OCI-LY7 (cell line): ENCODE results near the gene COPS4. TPM values are rescaled to one million over a fixed set of nuclear protein-coding genes. Genes with fewer than 3 reads are reported as not detected.
A peak's percentile ranks its signal among the peaks of the same experiment; 100 is the strongest.

ENCODE experiments used
- BruUV-seq: library from RNA; stranded (reverse); fragments of 400-500 nt; replicated peaks from 2 replicates; lab custom pipeline; 2021; lab: Mats Ljungman, UMichigan
- CTCF ChIA-PET: fragments of 300-600 bp; sonication (Branson Sonifier 250); formaldehyde crosslinking; loops from one replicate; lab custom pipeline; 2022; ENCODE audit warnings: antibody characterized with exemption; ENCODE audit not compliant: unreplicated experiment; lab: Charles Lee
- POLR2A ChIA-PET: fragments of 300-600 bp; sonication (Branson Sonifier 250); formaldehyde crosslinking; loops from one replicate; lab custom pipeline; 2022; ENCODE audit warnings: antibody characterized with exemption; lab: Charles Lee
- DNase-seq: peaks from one replicate; pipeline ENCODE4 v3.0.0-alpha.2; 2015; ENCODE audit warnings: low spot score
- H2AFZ ChIP-seq: fragments of 200-600 bp; sonication (generic), shearing (Covaris generic); 2 replicates; pipeline ENCODE4 v1.6.1; 2014; ENCODE audit warnings: mild to moderate bottlenecking, antibody characterized with exemption, low read length, moderate library complexity
- H3K27ac ChIP-seq: fragments of 200-600 bp; sonication (generic); 2 replicates; pipeline ENCODE4 v1.5.1; 2014; ENCODE audit warnings: mixed run types, low read depth, mild to moderate bottlenecking, moderate library complexity, low read length, inconsistent platforms; ENCODE audit not compliant: poor library complexity, severe bottlenecking
- H3K36me3 ChIP-seq: fragments of 200-600 bp; sonication (generic); 2 replicates; pipeline ENCODE4 v1.6.1; 2014; ENCODE audit warnings: mild to moderate bottlenecking, antibody characterized with exemption, low read length, moderate library complexity, mixed read lengths; ENCODE audit not compliant: insufficient read depth
- H3K4me1 ChIP-seq: fragments of 200-600 bp; sonication (generic); 2 replicates; pipeline ENCODE4 v1.5.1; 2014; ENCODE audit warnings: mild to moderate bottlenecking, low read length; ENCODE audit not compliant: insufficient read depth, poor library complexity, severe bottlenecking
- H3K4me2 ChIP-seq: fragments of 200-600 bp; sonication (generic); 2 replicates; pipeline ENCODE4 v1.6.1; 2014; ENCODE audit warnings: mild to moderate bottlenecking, low read length
- H3K4me3 ChIP-seq: fragments of 200-600 bp; sonication (generic); 2 replicates; pipeline ENCODE4 v1.5.1; 2014; ENCODE audit warnings: mild to moderate bottlenecking, low read depth, low read length; ENCODE audit not compliant: poor library complexity, severe bottlenecking
- H3K79me2 ChIP-seq: fragments of 200-600 bp; sonication (generic); 2 replicates; pipeline ENCODE4 v1.6.1; 2016; ENCODE audit warnings: low read depth, mild to moderate bottlenecking, low read length, moderate library complexity, mixed read lengths; ENCODE audit not compliant: insufficient read depth
- H3K9me2 ChIP-seq: fragments of 200-600 bp; sonication (generic); 2 replicates; pipeline ENCODE4 v1.6.1; 2016; ENCODE audit warnings: mild to moderate bottlenecking, low read length, mixed read lengths; ENCODE audit not compliant: insufficient read depth
- H3K9me3 ChIP-seq: fragments of 200-600 bp; sonication (generic); 2 replicates; pipeline ENCODE4 v1.6.1; 2014; ENCODE audit warnings: mild to moderate bottlenecking, mixed run types, low read length, mixed read lengths
- H4K20me1 ChIP-seq: fragments of 200-600 bp; sonication (generic); 2 replicates; pipeline ENCODE4 v1.6.1; 2014; ENCODE audit warnings: mild to moderate bottlenecking, antibody characterized with exemption, low read length, moderate library complexity, mixed read lengths; ENCODE audit not compliant: insufficient read depth
- CTCF ChIP-seq: fragments of 200-600 bp; sonication (generic); conservative IDR thresholded peaks from 2 replicates; pipeline ENCODE4 v1.5.1; 2014; ENCODE audit warnings: mild to moderate bottlenecking, antibody characterized with exemption, low read length, moderate library complexity, mixed read lengths
- EZH2phosphoT487 ChIP-seq: fragments of 200-600 bp; sonication (generic); IDR thresholded peaks from 2 replicates; pipeline ENCODE4 v1.6.1; 2018; ENCODE audit warnings: low read depth, borderline replicate concordance, mild to moderate bottlenecking, mixed run types, antibody characterized with exemption, low read length, moderate library complexity, mixed read lengths
- intact Hi-C: fragments of 100-400 bp; cut with micrococcal nuclease; formaldehyde crosslinking; loops from one replicate; pipeline ENCODE4 v1.10.0; 2022; ENCODE audit not compliant: unreplicated experiment
- total RNA-seq, 2 experiments: library from RNA; depleted of rRNA in 1 of 2; stranded (reverse); fragments of >200 nt in 1 of 2; shearing (Covaris generic) in 1 of 2; gene quantifications; 2 replicates each; pipeline ENCODE4 v1.2.3, GENCODE V29; 2014 to 2022

Gene COPS4
- total RNA-seq, 2 experiments from 2014 or later, result 38.5 to 38.9 TPM

GRCh38 chr4:83054928-83055327 is 19.9 kb downstream of the COPS4 start:
- no peaks in the 10 kb centered on the region for H3K9me3 ChIP-seq
- intact Hi-C loops, result loop anchor here (2.0 to 5.0 kb wide), 2 partner anchors 207 to 228 kb away; no protein-coding TSS in a partner anchor
- TF ChIP-seq CTCF, result peak; percentile 82
- TF ChIP-seq EZH2phosphoT487, result no peak
- no peaks in the 10 kb centered on the region for H3K4me1 ChIP-seq
- H4K20me1 ChIP-seq, result no peaks in the 10 kb centered on the region
- no peak overlapping the region for H3K27ac ChIP-seq
- peaks cover 63% of the 10 kb centered on the region for H3K36me3 ChIP-seq
- ChIA-PET CTCF (no interaction called here), POLR2A (interaction anchor here (0.8 to 1.1 kb wide), 2 partner anchors 10 to 87 kb away, joined by 3 read pairs; no protein-coding TSS in a partner anchor)
- no peaks in the 10 kb centered on the region for H3K79me2 ChIP-seq
- H3K9me2 ChIP-seq, result no peaks in the 10 kb centered on the region
- no peak overlapping the region for H3K4me2 ChIP-seq
- DNase-seq, result peak; percentile 63
- BruUV-seq, result TSS peak; percentile 34
- no peak overlapping the region for H2AFZ ChIP-seq
- no peak overlapping the region for H3K4me3 ChIP-seq

- Histone ChIP-seq H3K27ac (no peak overlapping the region), H3K9me3 (no peaks in the 10 kb centered on the region), H3K9me2 (no peaks in the 10 kb centered on the region), H4K20me1 (no peaks in the 10 kb centered on the region), H3K4me2 (no peak overlapping the region), H3K4me3 (no peak overlapping the region), H3K79me2 (no peaks in the 10 kb centered on the region), H2AFZ (no peak overlapping the region), H3K4me1 (no peaks in the 10 kb centered on the region), H3K36me3 (peaks cover 77% of the 10 kb centered on the region)
- TF ChIP-seq EZH2phosphoT487 (no peak), CTCF (no peak)
- intact Hi-C loops, result no loop called here
- no peak for DNase-seq
- BruUV-seq, result TSS peak; percentile 25
- ChIA-PET CTCF (no interaction called here), POLR2A (interaction anchor here (0.6 kb wide), 1 partner anchor 192 kb away, joined by 7 read pairs; no protein-coding TSS in a partner anchor)
Measured at GRCh38 chr4:83062739-83063138, 27.8 kb downstream of the COPS4 start.

- Histone ChIP-seq H3K4me2 (no peak overlapping the region), H3K9me3 (no peaks in the 10 kb centered on the region), H3K36me3 (peaks cover 82% of the 10 kb centered on the region), H2AFZ (no peak overlapping the region), H4K20me1 (no peaks in the 10 kb centered on the region), H3K4me3 (no peak overlapping the region), H3K27ac (no peak overlapping the region), H3K79me2 (no peaks in the 10 kb centered on the region), H3K4me1 (no peaks in the 10 kb centered on the region), H3K9me2 (no peaks in the 10 kb centered on the region)
- BruUV-seq, result no TSS peak
- no peak for DNase-seq
- intact Hi-C loops, result no loop called here
- ChIA-PET CTCF (no interaction called here), POLR2A (no interaction called here)
- TF ChIP-seq EZH2phosphoT487, result no peak
- TF ChIP-seq CTCF, result no peak
Measured at GRCh38 chr4:83065266-83065665, 30.3 kb downstream of the COPS4 start.
